Thoracic aorta (tissue), 2 donors: Measurements from ENCODE around the gene SAMSN1. TPM values are rescaled to one million over a fixed set of nuclear protein-coding genes. Genes with fewer than 3 reads are reported as not detected.

Experiments
- ATAC-seq: fragments of 150-250 bp; one replicate; pipeline ENCODE4 v1.8.0; 2017; ENCODE audit warnings: low read depth; ENCODE audit not compliant: insufficient number of reproducible peaks, low FRiP score
- DNase-seq: peaks from one replicate; pipeline ENCODE4 v3.0.0-alpha.2; 2020; ENCODE audit warnings: low spot score
- H3K27ac ChIP-seq, 2 donors: fragments of 200-600 bp; sonication (generic); 1 replicate in 1 of 2; 2 replicates in 1 of 2; pipeline ENCODE4 v1.5.1; 2016; ENCODE audit warnings: mild to moderate bottlenecking in 2 of 2, moderate library complexity in 2 of 2
- H3K27me3 ChIP-seq: fragments of 200-600 bp; sonication (generic); replicated peaks from 2 replicates; pipeline ENCODE4 v1.6.0; 2016; ENCODE audit warnings: mild to moderate bottlenecking; ENCODE audit not compliant: insufficient read depth
- H3K36me3 ChIP-seq: fragments of 200-600 bp; sonication (generic); one replicate; pipeline ENCODE4 v1.5.1; 2016
- H3K4me1 ChIP-seq, 2 donors: fragments of 200-600 bp; sonication (generic); 1 replicate in 1 of 2; 2 replicates in 1 of 2; pipeline versions ENCODE4 v1.5.1 to v1.6.0; 2016; ENCODE audit warnings: low read depth in 2 of 2, mild to moderate bottlenecking in 1 of 2; ENCODE audit not compliant: control insufficient read depth in 1 of 2
- H3K4me3 ChIP-seq: fragments of 200-600 bp; sonication (generic); 2 replicates; pipeline ENCODE4 v1.5.1; 2016; ENCODE audit warnings: mild to moderate bottlenecking
- H3K9me3 ChIP-seq: fragments of 200-600 bp; sonication (generic); 2 replicates; pipeline ENCODE4 v1.5.1; 2016
- CTCF ChIP-seq: fragments of 200-600 bp; sonication (generic); IDR thresholded peaks from one replicate; pipeline ENCODE4 v1.5.1; 2019; ENCODE audit warnings: antibody characterized with exemption
- total RNA-seq, 2 donors: library from RNA; depleted of rRNA; stranded (reverse); fragments of >200 nt; gene quantifications; one replicate each; pipeline versions ENCODE4 v1.1.0 to v1.2.3, GENCODE V29; 2016

Gene SAMSN1
- total RNA-seq, 2 donors from 2014 or later: 6.6 to 20.5 TPM

- no peak for DNase-seq
- Histone ChIP-seq H3K4me3 (no peak overlapping the region), H3K36me3 (no peaks in the 10 kb centered on the region), H3K9me3 (no peaks in the 10 kb centered on the region), H3K27me3 (no peaks in the 10 kb centered on the region), H3K4me1 (no peaks in the 10 kb centered on the region), H3K27ac (no peak overlapping the region)
- TF ChIP-seq CTCF: no peak
- ATAC-seq: no peak
Measured at GRCh38 chr21:14530592-14530991, 15.5 kb downstream of the SAMSN1 start.

GRCh38 chr21:14528815-14529214 lies 17.3 kb downstream of the SAMSN1 start:
- no peaks in the 10 kb centered on the region for H3K4me1 ChIP-seq
- no peaks in the 10 kb centered on the region for H3K36me3 ChIP-seq
- DNase-seq (no peak), ATAC-seq (no peak)
- H3K9me3 ChIP-seq: no peaks in the 10 kb centered on the region
- TF ChIP-seq CTCF: no peak
- H3K27ac ChIP-seq: no peak overlapping the region
- no peak overlapping the region for H3K4me3 ChIP-seq
- H3K27me3 ChIP-seq: no peaks in the 10 kb centered on the region

GRCh38 chr21:14527696-14528652 lies 18.1 kb downstream of the SAMSN1 start:
- no peaks in the 10 kb centered on the region for H3K4me1 ChIP-seq
- H3K4me3 ChIP-seq: no peak overlapping the region
- no peak for ATAC-seq

GRCh38 chr21:14526836-14527695 lies 19.0 kb downstream of the SAMSN1 start:
- no peak overlapping the region for H3K4me3 ChIP-seq
- no peaks in the 10 kb centered on the region for H3K9me3 ChIP-seq
- ATAC-seq (no peak), DNase-seq (no peak)
- H3K27me3 ChIP-seq: no peaks in the 10 kb centered on the region
- no peak overlapping the region for H3K27ac ChIP-seq
- H3K4me1 ChIP-seq: no peaks in the 10 kb centered on the region
- no peak for TF ChIP-seq CTCF
- no peaks in the 10 kb centered on the region for H3K36me3 ChIP-seq

More at GRCh38 chr21:14527696-14528652, 18.1 kb downstream of the SAMSN1 start:
- Histone ChIP-seq H3K27ac (peak overlapping the region in 1 of 2 donors; percentile 23), H3K36me3 (no peaks in the 10 kb centered on the region), H3K9me3 (no peaks in the 10 kb centered on the region), H3K27me3 (no peaks in the 10 kb centered on the region)
- DNase-seq: no peak
- TF ChIP-seq CTCF: no peak

- DNase-seq (no peak), ATAC-seq (no peak)
- Histone ChIP-seq H3K9me3 (no peaks in the 10 kb centered on the region), H3K36me3 (no peaks in the 10 kb centered on the region), H3K27ac (no peak overlapping the region), H3K4me1 (no peaks in the 10 kb centered on the region), H3K27me3 (no peaks in the 10 kb centered on the region), H3K4me3 (no peak overlapping the region)
- TF ChIP-seq CTCF: no peak
Measured at GRCh38 chr21:14526199-14526598, 19.9 kb downstream of the SAMSN1 start.
